Mucosa of gallbladder (tissue), 1 donor: ENCODE results near the gene SLC30A7. TPM values are rescaled to one million over a fixed set of nuclear protein-coding genes. Genes with fewer than 3 reads are reported as not detected.
"Not testable (repeated sequence)": the region's sequence is repeated elsewhere in the genome, so short reads cannot be mapped to it uniquely, and the experiment has no call there.

Experiments used
- DNase-seq: peaks from one replicate; pipeline ENCODE4 v3.0.0-alpha.2; 2020; ENCODE audit warnings: low spot score
- total RNA-seq: library from RNA; stranded (reverse); gene quantifications from one replicate; pipeline ENCODE4 v1.2.1, GENCODE V29; 2021
- donor health status: DM: no; HTN: no; CAD: no.

Gene SLC30A7
- total RNA-seq, 1 donor from 2014 or later = 35.0 TPM

DNA sequence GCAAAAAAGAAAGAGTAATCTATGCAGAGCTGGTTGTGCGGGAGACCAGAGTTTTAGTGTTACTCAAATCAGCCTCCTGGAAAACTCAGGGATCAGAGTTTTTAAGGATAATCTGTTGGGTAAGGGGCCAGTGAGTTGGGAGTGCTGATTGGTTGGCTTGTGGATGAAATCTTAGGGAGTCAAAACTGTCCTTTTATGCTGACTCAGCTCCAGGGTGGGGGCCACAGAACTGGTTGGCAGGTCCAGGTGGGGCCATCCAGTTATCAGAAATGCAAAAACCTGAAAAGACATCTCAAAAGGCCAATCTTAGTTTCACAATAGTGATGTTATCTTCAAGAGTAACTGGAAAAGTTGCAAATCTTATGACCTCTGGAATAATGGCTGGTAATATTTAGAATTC lies 4.5 kb upstream of the SLC30A7 start:
- DNase-seq = no peak

DNA sequence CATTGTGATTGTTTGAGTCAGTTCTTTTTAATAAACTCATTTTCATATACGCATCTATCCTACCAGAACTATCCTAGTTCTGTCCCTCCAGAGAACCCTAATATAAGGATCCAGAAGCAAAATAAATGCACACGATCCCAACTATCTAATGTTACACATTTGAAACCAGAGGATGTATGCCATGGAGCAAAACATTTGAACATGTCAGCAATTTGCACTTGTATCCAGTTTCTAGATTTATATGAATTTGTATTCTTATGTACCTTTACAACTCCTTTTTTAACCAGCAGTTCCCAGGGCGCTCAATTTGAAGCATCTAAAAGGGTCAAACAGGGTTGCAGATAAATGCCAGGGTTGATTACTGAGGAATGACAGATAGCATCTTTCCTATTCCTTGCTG lies 3.3 kb upstream of the SLC30A7 start:
- no peak for DNase-seq

DNA sequence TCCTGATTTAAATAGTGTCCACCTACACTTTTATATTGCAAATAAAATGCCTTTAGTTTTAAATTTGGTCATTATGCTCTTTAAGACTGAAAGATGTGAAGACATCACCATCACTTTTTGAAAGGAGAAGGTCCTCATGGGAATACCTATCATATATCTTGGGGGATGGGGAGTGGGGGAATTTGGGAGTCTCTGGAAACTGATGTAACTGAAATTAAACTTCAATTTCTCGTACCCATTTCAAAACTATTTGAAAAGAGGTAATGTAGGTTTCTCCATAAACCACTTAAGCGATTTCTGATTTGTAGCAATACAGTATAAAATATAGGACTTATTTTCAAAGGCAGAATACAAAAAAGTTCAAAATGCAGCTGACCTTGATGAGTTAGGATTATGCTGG lies 2.2 kb upstream of the SLC30A7 start:
- no peak for DNase-seq

DNA sequence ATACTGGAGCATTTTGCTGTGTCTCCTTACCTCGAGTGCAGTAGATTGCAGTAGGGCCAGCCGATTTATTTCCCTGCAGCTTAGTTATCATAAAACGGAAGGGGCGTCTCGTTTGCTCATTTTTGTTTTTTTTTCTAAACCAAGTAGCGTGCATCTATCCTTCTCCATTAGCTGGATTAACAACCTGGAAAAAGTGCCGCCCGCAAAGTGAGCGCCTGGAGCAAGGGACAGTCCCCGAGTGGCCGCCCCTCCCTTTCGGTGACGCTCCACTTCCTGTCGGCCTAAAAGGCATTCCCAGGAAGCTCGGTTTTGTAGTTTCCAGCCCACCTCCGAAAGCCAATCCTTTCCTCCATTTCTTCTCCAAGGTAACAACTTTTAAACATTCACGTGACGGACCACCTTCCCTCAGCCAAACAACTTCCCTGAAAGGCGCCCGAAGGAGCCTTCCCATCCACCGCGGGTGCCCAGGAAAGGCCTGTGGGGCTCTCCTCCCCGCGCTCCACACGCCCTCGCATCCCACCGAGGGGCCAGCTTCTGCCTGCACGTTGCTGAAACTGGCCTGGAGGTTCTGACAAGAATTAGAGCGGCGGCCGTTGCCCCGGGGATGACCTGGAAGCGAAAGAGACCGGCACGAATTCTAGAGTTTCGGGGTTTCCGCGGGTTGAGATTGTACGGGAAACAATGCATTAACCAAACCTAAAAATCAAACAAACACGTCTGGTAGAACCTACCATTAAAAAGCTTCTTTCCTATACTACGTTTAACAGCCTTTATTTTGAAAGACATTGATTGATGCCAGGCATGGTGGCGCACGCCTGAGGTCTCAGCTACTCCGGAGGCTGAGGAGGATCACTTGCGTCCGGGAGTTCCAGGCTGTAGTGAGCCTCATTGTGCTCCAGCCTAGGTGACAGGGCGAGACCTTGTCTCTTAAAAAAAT lies 1.0 kb upstream of the SLC30A7 start, which contains the start of gene EXTL2:
TSS of gene EXTL2 (minus strand) at position 240 of the 937 bp plus-strand sequence. CDS start 6,085 bp downstream, outside the sequence.
- DNase-seq = peak; percentile 86

DNA sequence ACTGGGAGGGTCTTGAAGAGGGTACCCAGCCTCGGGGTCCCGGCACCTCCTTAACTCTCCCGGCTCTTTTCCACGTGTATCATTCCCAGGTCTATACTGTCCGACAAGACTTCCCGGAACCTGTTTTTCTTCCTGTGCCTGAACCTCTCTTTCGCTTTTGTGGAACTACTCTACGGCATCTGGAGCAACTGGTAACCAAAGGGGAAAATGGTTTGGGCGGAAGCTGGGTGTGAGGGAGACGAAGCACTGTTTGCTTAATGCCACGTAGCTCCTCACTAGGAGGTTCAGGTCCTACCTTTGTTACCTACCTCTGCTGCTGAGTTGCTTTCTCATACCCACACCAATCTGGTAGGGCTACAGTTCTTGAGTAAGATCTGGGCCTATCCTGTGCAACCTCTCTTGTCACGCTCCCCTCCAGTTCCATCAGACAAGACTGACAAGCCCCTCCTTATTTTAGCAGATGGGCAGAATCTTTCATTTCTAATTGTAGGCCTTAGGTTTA lies 642 bp downstream of the SLC30A7 start:
- DNase-seq = peak; percentile 15

DNA sequence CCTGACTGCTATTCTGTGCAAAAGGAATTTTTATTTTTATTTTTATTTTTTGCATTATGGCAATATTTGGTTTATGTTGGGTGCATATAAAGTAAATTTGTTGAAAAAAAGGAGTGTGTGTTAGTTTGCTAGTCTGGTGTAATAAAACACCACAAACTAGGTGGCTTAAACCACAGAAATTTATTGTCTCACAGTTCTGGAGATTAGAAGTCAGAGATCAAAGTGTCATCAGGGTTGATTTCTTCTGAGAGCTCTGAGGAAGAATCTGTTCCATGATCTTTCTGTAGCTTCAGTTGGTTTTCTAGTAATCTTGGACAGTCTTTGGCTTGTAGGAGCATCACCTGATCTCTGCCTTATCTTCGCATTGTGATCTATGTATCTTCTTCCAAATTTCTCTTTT lies 6.5 kb downstream of the SLC30A7 start:
- DNase-seq = no peak

DNA sequence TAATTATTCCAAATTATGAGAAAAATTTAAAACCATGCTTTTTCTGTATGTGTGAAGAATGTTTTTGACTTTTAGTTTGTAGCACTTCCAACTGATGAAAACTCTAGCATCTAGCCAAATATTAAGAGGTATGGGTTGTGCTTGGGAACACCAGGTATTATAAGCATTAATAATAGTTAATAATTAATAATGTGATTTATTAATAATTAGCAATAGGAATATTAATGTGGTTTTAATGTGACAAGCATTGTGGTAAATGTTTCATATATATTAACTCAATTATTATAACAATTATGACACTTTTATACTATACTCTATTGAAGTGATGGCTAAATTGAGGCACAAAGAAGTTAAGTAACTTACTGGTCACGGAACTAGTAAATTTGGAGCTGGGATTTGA lies 7.9 kb downstream of the SLC30A7 start:
- no peak for DNase-seq

DNA sequence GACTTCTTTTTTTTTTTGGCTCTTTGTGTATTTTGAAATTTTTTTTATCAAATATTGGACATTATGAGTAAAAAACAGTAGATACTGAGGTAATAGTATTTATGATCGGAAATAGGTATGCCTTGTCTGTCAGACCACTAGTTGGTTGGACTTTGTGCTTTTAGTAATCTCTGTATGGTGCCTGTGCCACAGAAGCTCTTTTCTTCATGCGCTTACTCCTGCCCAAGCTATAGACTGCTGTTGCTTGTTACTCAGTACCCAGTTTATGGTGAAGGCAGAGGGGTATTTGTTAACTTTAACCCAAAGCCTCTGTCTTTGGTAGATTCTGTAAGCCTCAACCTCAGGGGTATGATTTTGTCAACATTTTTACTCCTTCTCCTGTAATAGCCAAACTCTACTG lies 8.6 kb downstream of the SLC30A7 start:
- no peak for DNase-seq

DNA sequence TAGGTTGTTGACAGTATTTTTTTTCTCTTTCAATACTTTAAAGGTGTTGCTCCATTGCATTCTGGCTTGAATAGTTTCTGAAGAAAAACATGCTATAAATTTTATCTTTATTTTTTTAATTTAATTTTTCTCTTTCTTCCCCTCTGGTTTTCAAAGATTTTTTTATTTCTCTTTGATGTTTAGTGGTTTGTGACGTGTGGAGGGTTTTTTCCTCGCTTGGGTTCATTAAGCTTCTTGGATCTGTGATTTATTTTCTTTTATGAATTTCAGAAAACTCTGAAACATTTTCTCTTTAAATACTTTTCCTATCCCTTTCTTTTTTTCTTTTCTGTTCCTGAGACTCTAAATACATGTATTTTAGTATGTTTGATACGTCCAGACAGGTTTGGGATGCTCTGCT lies 9.3 kb downstream of the SLC30A7 start:
- DNase-seq = no peak

DNA sequence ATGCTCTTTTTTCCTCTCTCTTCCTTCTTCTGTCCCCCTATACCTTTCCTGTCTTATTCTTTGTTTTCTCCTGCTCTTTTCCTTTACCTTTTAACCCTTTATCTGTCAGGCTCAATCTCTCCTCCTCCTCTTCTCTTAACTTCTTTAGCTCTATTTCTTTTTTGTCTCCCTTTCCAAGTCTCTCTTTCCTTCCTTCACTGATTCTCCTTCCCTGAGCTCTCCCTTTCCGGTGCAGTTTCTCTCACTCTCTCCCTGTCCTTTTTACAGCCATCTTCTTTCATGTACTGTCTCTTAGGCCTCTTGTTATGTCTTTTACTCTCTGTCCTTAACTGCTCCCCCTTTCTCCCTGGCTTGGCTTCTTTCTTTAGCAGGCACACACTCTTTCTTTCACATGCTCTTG lies 12.0 kb downstream of the SLC30A7 start:
- no peak for DNase-seq

DNA sequence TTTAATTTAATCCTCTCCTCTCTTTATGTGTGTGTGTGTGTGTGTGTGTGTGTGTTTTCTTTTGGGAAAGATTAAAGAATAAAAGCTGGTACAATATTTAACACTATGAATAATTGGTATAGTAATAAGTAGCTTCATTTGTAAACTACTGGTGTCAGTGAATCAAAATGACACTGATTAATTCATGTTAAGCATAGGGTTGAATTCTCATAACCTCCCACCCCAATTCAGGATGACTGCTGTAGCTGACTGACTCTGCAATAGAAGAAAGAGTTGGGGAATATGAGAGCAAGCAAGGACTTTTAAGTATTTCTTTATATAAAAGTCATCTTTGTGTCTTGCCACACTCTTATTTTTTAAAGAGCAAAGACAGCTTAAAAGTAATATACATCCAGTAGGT lies 13.1 kb downstream of the SLC30A7 start:
- no peak for DNase-seq

DNA sequence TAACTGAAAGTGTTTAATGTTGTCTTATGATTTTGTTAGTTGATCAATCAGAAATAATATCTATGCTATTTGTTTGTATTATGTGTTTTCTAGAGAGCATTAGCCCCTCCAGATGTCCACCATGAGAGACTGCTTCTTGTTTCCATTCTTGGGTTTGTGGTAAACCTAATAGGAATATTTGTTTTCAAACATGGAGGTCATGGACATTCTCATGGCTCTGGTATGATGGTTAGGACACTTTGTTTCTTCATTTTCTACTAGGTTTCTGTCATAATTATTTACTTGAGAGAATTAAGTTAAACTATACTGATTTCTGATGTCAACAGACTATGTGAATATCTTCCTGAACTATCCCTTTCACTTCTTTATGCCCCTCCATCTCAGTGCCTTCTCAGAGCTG lies 16.1 kb downstream of the SLC30A7 start:
- no peak for DNase-seq

DNA sequence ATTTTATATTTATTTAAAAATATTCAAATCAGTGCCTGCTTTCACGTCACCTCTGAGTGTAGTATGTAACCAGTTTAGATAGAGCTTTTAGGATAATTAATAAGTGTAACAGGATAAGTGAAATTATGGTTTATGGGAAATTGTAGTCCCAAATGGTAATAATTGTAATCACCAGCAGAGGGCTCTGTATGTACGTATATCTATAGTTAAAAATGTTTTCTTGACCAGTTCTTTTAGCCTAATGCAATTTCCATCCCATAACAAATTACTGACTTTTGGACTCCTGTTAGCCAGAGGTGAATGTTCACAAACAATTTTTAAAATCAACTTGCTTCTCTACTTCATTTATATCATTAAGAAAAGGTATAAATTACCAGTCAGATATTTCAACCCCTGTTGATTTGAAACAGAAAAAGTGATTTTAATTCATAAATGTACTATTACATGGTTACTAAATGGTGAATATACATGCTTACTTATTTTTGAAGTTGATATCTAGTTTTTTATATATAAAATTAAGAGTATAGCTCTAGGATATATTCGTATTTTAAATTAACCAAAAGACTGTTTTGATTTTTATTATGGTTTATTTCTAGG lies 25.3 kb downstream of the SLC30A7 start:
- no peak for DNase-seq

DNA sequence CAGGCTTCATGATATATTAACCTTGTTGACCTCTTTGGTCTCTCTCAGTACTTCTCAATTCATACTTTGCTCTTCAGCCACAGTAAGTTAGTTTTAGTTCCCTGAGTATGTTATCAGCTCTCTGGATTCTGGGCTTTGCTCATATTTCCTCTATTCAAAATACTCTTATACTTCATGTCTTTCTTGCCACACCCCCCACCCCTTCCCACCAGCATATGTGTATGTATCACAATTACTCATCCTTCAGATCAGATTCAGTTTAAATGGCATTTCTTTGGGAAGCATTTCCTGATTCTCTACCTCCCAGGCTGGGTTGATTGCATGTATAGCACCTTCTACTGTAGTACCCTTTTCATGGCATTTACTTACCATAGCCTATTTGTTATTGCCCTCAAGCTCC lies 28.3 kb downstream of the SLC30A7 start:
- no peak for DNase-seq

DNA sequence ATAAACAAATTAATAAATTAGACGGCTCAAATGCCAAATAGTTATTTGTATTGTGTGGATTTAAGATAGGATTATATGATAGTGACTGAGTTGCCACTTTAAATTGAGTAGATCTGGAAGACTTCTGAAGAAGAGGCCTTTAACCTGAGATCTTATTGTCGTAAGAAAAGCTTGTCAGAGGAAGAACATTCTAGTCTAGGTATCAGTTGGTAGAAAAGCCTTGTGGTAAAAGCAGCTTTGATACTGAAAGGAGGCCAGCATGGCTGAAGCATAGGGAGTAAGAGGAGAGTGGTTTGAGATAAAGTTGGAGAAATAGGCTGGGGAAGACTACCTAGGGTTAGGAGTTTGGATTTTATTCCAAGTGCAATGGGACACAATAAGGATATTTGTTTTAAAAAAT lies 29.1 kb downstream of the SLC30A7 start:
- DNase-seq = no peak

DNA sequence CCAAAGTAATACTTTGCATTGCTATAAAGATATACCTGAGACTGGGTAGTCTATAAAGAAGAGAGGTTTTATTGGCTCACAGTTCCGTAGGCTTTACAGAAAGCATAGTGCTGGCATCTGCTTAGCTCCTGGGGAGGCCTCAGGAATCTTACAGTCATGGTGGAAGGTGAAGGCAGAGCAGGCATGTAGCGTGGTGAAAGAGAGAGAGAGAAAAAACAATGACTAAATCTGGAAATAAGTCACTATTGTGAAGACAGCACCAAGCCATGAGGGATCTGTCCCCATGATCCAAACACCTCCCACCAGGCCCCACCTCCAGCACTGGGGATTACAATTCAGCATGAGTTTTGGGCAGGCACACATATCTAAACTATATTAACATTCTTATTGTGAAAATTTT lies 30.4 kb downstream of the SLC30A7 start:
- DNase-seq = no peak

DNA sequence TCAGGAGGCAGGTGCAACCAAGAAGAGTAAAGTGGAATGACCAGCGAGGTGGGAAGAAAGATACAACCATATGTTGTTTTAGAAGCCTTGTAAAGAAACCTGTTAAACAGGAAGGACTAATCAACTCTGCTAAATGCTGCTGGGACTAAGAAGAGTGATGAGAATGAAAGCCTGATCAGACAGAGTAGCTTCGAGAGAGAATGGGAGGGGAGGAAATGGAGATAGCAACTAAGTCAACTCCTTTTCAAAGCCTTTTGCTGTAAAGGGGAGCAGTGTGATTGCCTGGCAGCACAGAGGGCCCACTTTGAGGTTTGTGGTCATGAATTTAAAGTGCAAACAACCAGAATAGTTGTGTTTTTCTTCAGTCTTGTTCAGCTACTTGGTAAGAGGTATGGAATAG lies 31.4 kb downstream of the SLC30A7 start:
- no peak for DNase-seq

DNA sequence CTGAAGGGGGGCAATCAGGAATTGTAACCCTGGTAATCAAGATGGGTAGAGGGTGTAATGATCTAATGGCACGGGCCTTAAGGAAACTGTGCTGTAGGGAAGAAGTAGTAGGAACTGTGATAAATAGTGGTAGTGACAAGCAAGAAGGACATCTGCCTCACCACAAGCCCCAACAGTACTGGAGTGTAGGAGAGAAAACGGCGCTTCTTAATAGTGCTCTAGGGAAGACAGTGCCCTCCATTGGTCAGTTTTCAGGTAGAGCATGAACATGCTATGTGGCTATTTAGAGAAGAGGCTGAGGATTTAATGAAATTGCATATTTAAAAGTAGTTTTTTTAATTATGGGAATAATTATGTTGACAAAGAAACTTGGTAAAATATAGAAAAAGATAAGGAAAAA lies 32.2 kb downstream of the SLC30A7 start:
- DNase-seq = no peak

DNA sequence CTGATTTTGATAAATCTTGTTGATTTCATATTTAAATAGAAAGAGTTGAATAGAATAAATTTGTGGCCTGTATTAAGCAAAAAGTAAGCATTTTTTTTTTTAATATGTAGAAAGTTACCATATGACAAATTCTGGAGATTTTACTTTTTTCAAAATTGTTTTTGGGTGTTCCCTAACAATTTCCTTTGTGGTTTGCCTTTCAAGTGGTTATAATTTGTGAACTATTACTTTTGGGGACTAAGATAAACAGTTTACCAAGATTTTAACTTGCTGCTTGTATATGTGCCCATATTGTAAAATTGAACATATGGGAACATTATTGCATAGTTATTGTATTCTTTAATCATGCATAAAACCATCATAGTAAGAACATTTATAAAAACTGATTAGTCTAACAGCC lies 34.6 kb downstream of the SLC30A7 start:
- DNase-seq = no peak

DNA sequence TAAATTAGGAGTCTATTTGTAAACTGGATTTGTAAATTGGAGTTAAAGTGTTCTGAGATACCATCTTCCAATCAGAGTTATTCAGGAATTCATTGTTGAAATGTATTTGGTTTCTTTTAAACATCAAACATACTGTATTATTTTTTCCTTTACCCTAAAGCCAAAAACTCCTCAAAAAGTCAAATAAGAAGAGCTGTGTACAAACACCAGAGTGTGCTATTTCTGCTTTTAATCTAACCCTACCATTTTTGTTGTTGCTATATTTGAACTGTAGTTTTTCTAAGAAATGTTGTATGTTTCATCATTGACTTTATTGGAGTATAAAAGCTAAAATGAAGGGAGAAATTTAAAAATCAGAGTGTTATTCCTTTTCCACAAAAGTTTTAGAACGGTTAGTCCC lies 35.8 kb downstream of the SLC30A7 start:
- no peak for DNase-seq

DNA sequence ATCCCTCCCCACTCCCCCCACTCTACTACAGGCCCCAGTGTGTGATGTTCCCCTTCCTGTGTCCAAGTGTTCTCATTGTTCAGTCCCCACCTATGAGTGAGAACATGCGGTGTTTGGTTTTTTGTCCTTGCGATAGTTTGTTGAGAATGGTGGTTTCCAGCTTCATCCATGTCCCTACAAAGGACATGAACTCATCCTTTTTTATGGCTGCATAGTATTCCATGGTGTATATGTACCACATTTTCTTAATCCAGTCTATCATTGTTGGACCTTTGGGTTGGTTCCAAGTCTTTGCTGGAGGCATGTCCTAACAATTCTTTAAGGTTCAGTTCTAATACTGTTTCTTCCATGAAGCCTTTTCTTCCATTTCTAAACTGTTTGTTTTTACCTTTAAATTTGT lies 37.7 kb downstream of the SLC30A7 start:
- DNase-seq = not testable (repeated sequence)

DNA sequence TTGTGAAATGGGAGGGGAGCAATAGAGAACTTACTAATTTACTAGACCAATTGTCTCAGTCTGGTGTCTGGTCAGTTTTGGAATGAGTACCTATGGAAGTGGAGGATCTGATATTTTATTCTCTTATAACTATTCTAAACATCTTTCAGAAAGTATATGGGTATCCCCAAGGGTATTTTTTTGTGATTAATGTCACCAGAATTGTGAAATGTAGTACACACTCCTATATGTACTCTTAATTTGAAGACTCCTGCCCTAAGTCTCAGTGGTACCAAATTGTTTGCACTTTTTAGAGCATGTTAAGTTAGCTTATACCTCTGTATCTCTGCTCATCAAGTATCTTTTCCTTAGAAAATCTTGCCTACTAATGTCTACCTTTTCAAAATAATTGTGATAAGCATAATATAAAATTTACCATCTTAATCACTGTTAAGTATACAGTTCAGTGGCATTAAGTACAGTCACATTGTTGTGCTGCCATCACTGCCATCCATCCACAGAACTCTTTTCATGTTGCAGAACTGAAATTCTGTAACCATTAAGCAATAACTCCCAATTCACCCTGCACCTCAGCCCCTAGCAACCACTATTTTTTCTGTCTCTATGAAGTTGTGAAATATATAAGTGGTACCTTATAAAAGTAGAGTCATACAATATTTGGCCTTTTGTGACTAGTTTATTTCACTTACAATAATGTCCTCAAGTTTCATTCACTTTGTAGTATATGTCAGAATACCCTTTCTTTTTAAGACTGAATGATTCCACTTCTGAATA lies 40.5 kb downstream of the SLC30A7 start:
- no peak for DNase-seq
